HepG2 (cell line): ENCODE data around the gene CRK. TPM values are rescaled to one million over a fixed set of nuclear protein-coding genes. Genes with fewer than 3 reads are reported as not detected.
A peak's percentile ranks its signal among the peaks of the same experiment; 100 is the strongest.

Source experiments
- ARNTL ChIP-seq: sonication (generic); formaldehyde crosslinking; IDR thresholded peaks from 2 replicates; pipeline ENCODE4 v1.4.0; 2020; ENCODE audit warnings: mild to moderate bottlenecking, missing genetic modification reagents
- FOXK1 ChIP-seq: sonication (generic); formaldehyde crosslinking; IDR thresholded peaks from 2 replicates; pipeline ENCODE4 v1.4.0; 2020; ENCODE audit warnings: low read depth, missing genetic modification reagents, borderline replicate concordance
- KDM4B ChIP-seq: sonication (generic); formaldehyde crosslinking; IDR thresholded peaks from 2 replicates; pipeline ENCODE4 v1.4.0; 2020; ENCODE audit warnings: missing genetic modification reagents
- MTA1 ChIP-seq: sonication (generic); formaldehyde crosslinking; IDR thresholded peaks from 2 replicates; pipeline ENCODE4 v1.4.0; 2020; ENCODE audit warnings: missing genetic modification reagents, mild to moderate bottlenecking, borderline replicate concordance
- POGZ ChIP-seq: sonication (generic); formaldehyde crosslinking; IDR thresholded peaks from 2 replicates; pipeline ENCODE4 v1.4.0; 2020; ENCODE audit warnings: mild to moderate bottlenecking, missing genetic modification reagents
- U2AF2 ChIP-seq: fragments of 200-400 bp; formaldehyde crosslinking; IDR thresholded peaks from 2 replicates; pipeline ENCODE4 v1.6.1; 2017; ENCODE audit warnings: low read depth, mild to moderate bottlenecking, low read length
- YEATS4 ChIP-seq: sonication (generic); formaldehyde crosslinking; IDR thresholded peaks from 2 replicates; pipeline ENCODE4 v1.4.0; 2020; ENCODE audit warnings: missing genetic modification reagents, borderline replicate concordance
- ZBTB20 ChIP-seq: sonication (generic); formaldehyde crosslinking; IDR thresholded peaks from 2 replicates; pipeline ENCODE4 v1.8.1; 2023; ENCODE audit warnings: missing genetic modification reagents, low read depth, mild to moderate bottlenecking, borderline replicate concordance
- ZBTB21 ChIP-seq: sonication (generic); formaldehyde crosslinking; IDR thresholded peaks from 2 replicates; pipeline ENCODE4 v1.4.0; 2020; ENCODE audit warnings: missing genetic modification reagents
- ZMYM3 ChIP-seq: sonication (generic); formaldehyde crosslinking; IDR thresholded peaks from 2 replicates; pipeline ENCODE4 v1.5.1; 2020; ENCODE audit warnings: mild to moderate bottlenecking, missing genetic modification reagents
- ZNF33A ChIP-seq: sonication (generic); formaldehyde crosslinking; IDR thresholded peaks from 2 replicates; pipeline ENCODE4 v1.5.1; 2020; ENCODE audit warnings: missing genetic modification reagents, mild to moderate bottlenecking, moderate library complexity, borderline replicate concordance
- ZNF496 ChIP-seq: sonication (generic); formaldehyde crosslinking; IDR thresholded peaks from 2 replicates; pipeline ENCODE4 v1.8.1; 2023; ENCODE audit warnings: mild to moderate bottlenecking, moderate library complexity, missing genetic modification reagents; ENCODE audit not compliant: insufficient replicate concordance
- ZNF737 ChIP-seq: sonication (generic); formaldehyde crosslinking; IDR thresholded peaks from 2 replicates; pipeline ENCODE4 v1.5.0; 2020; ENCODE audit warnings: missing genetic modification reagents, mild to moderate bottlenecking, borderline replicate concordance
- ZSCAN25 ChIP-seq: sonication (generic); formaldehyde crosslinking; IDR thresholded peaks from 2 replicates; pipeline ENCODE4 v1.8.0; 2022; ENCODE audit warnings: mild to moderate bottlenecking, missing genetic modification reagents
- polyA plus RNA-seq, 8 experiments: library from polyadenylated mRNA; depleted of rRNA in 3 of 8; stranded (reverse) in 7 of 8; unstranded in 1 of 8; fragments of >200 nt; fragmentation: Illumina TruSeq in 4 of 8; extraction: Trizol in 4 of 8; gene quantifications; 2 replicates each; pipeline versions ENCODE4 v1.2.1 to v1.2.3, GENCODE V29; 2011 to 2016; ENCODE audit warnings: low read depth in 4 of 8, missing spikeins in 1 of 8, mixed read lengths in 1 of 8; ENCODE audit not compliant: insufficient read depth in 1 of 8
- total RNA-seq, 5 experiments: library from RNA; depleted of rRNA; stranded (reverse); fragments of >200 nt; fragmentation: Illumina TruSeq; extraction: Trizol; gene quantifications; 2 replicates each; pipeline ENCODE4 v1.2.3, GENCODE V29; 2016; ENCODE audit warnings: low read depth in 1 of 5
- TF ChIP-seq, protein P1 (sequence below): sonication (generic); formaldehyde crosslinking; IDR thresholded peaks from 2 replicates; pipeline ENCODE4 v1.4.0; 2020; ENCODE audit warnings: mild to moderate bottlenecking, missing genetic modification reagents
- TF ChIP-seq, protein P2 (sequence below): sonication (generic); formaldehyde crosslinking; IDR thresholded peaks from 2 replicates; pipeline ENCODE4 v1.4.0; 2020; ENCODE audit warnings: mild to moderate bottlenecking, low read depth, missing genetic modification reagents
- TF ChIP-seq, protein P3 (sequence below): sonication (generic); formaldehyde crosslinking; IDR thresholded peaks from 2 replicates; pipeline ENCODE4 v1.4.0; 2020; ENCODE audit warnings: missing genetic modification reagents
- TF ChIP-seq, protein P4 (sequence below): sonication (generic); formaldehyde crosslinking; IDR thresholded peaks from 2 replicates; pipeline ENCODE4 v1.4.0; 2020; ENCODE audit warnings: missing genetic modification reagents, borderline replicate concordance

CRK gene
- total and polyA plus RNA-seq, 2 of the 13 experiments (the other 11 are each of a cell fraction or from before 2014, with no cell fraction given), result 47.4 to 54.2 TPM

DNA sequence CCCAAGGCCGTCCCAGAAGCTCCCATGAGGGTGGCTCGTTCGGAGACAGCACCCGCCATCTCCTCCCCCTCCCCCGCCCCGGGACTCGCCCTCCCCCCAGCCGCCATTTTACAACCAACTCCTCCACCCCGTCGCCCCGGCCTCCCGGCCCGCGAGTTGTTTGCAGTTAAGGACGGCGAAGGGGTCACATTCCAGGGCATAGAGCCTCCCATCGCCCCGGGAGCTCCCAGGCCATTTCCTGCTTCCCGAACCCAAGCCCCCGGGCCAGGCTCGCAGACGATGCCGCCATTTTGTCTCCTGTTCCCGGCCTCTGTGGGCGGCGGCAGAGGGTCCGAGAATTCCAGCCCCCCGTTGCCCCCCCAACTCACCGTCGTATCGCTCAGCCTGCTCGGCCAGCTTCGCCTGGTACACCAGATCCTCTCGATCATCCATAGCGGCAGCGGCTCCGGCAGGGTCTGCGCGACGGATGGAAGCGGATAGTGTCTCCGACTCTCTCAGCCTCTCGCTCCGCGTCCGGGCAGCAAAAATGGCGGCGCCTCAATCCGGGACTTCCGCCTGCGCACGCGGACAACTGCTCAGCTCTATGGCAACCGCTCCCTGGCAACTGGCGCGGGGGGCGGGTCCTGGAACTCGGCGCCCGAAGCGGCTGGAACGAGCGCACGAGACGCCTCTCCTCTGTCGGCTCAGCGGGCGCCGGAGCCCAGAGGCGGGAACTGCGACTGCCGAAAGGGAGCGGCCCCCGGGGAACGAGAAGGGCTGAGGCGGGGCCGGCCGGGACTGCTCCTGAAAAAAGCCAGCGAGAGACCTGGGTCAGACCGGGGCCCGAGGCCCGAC lies 56.1 kb downstream of the CRK start, which contains the start of gene YWHAE (continued):
- TF ChIP-seq ZNF737 (CRISPR knock-in tag), result no peak
- no peak for TF ChIP-seq KDM4B (CRISPR knock-in tag)
- TF ChIP-seq ARNTL, result peak; percentile 79; the same call in 1 of the 2 replicates
- no peak for TF ChIP-seq ZBTB20
- peak; percentile 44 for TF ChIP-seq POGZ (CRISPR knock-in tag)
- TF ChIP-seq, protein P1, sequence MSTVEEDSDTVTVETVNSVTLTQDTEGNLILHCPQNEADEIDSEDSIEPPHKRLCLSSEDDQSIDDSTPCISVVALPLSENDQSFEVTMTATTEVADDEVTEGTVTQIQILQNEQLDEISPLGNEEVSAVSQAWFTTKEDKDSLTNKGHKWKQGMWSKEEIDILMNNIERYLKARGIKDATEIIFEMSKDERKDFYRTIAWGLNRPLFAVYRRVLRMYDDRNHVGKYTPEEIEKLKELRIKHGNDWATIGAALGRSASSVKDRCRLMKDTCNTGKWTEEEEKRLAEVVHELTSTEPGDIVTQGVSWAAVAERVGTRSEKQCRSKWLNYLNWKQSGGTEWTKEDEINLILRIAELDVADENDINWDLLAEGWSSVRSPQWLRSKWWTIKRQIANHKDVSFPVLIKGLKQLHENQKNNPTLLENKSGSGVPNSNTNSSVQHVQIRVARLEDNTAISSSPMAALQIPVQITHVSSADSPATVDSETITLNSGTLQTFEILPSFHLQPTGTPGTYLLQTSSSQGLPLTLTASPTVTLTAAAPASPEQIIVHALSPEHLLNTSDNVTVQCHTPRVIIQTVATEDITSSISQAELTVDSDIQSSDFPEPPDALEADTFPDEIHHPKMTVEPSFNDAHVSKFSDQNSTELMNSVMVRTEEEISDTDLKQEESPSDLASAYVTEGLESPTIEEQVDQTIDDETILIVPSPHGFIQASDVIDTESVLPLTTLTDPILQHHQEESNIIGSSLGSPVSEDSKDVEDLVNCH, result peak; percentile 90; the same call in 1 of the 2 replicates
- TF ChIP-seq ZSCAN25 (CRISPR knock-in tag), result peak; percentile 45; the same call in 1 of the 2 replicates
- peak; percentile 54 for TF ChIP-seq ZMYM3 (CRISPR knock-in tag)
- TF ChIP-seq U2AF2, result 0 out of 2 replicates have a peak, but pooled peaks have one; percentile 66
- TF ChIP-seq, protein P2, sequence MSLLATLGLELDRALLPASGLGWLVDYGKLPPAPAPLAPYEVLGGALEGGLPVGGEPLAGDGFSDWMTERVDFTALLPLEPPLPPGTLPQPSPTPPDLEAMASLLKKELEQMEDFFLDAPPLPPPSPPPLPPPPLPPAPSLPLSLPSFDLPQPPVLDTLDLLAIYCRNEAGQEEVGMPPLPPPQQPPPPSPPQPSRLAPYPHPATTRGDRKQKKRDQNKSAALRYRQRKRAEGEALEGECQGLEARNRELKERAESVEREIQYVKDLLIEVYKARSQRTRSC (CRISPR knock-in tag), result no peak
- TF ChIP-seq FOXK1 (CRISPR knock-in tag), result no peak
- TF ChIP-seq ZBTB21, result no peak
- peak; percentile 65; the same call in 1 of the 2 replicates for TF ChIP-seq MTA1 (CRISPR knock-in tag)
- peak; percentile 90 for TF ChIP-seq YEATS4 (CRISPR knock-in tag)
- TF ChIP-seq ZNF33A, result peak; percentile 93; the same call in 1 of the 2 replicates
- TF ChIP-seq, protein P3, sequence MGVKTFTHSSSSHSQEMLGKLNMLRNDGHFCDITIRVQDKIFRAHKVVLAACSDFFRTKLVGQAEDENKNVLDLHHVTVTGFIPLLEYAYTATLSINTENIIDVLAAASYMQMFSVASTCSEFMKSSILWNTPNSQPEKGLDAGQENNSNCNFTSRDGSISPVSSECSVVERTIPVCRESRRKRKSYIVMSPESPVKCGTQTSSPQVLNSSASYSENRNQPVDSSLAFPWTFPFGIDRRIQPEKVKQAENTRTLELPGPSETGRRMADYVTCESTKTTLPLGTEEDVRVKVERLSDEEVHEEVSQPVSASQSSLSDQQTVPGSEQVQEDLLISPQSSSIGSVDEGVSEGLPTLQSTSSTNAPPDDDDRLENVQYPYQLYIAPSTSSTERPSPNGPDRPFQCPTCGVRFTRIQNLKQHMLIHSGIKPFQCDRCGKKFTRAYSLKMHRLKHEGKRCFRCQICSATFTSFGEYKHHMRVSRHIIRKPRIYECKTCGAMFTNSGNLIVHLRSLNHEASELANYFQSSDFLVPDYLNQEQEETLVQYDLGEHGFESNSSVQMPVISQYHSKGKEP (CRISPR knock-in tag), result no peak
- TF ChIP-seq, protein P4, sequence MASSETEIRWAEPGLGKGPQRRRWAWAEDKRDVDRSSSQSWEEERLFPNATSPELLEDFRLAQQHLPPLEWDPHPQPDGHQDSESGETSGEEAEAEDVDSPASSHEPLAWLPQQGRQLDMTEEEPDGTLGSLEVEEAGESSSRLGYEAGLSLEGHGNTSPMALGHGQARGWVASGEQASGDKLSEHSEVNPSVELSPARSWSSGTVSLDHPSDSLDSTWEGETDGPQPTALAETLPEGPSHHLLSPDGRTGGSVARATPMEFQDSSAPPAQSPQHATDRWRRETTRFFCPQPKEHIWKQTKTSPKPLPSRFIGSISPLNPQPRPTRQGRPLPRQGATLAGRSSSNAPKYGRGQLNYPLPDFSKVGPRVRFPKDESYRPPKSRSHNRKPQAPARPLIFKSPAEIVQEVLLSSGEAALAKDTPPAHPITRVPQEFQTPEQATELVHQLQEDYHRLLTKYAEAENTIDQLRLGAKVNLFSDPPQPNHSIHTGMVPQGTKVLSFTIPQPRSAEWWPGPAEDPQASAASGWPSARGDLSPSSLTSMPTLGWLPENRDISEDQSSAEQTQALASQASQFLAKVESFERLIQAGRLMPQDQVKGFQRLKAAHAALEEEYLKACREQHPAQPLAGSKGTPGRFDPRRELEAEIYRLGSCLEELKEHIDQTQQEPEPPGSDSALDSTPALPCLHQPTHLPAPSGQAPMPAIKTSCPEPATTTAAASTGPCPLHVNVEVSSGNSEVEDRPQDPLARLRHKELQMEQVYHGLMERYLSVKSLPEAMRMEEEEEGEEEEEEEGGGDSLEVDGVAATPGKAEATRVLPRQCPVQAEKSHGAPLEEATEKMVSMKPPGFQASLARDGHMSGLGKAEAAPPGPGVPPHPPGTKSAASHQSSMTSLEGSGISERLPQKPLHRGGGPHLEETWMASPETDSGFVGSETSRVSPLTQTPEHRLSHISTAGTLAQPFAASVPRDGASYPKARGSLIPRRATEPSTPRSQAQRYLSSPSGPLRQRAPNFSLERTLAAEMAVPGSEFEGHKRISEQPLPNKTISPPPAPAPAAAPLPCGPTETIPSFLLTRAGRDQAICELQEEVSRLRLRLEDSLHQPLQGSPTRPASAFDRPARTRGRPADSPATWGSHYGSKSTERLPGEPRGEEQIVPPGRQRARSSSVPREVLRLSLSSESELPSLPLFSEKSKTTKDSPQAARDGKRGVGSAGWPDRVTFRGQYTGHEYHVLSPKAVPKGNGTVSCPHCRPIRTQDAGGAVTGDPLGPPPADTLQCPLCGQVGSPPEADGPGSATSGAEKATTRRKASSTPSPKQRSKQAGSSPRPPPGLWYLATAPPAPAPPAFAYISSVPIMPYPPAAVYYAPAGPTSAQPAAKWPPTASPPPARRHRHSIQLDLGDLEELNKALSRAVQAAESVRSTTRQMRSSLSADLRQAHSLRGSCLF (CRISPR knock-in tag), result no peak
- TF ChIP-seq ZNF496 (CRISPR knock-in tag), result no peak
